Activated CD4-positive, alpha-beta memory T cell treated with anti-CD3 and anti-CD28 coated beads, Interleukin-2, amount 10 ng/mL, durations not matched to agents 7 days and 5 days (primary cell): ENCODE measurements around the gene TFR2. TPM values are rescaled to one million over a fixed set of nuclear protein-coding genes. Genes with fewer than 3 reads are reported as not detected.

Experiments used
- CTCF ChIA-PET: fragments of 350-600 bp; sonication (Branson Sonifier 250); formaldehyde crosslinking; loops from one replicate; lab custom pipeline; 2021; ENCODE audit warnings: antibody characterized with exemption, inconsistent platforms; lab: Charles Lee
- POLR2A ChIA-PET: fragments of 350-600 bp; sonication (Branson Sonifier 250); formaldehyde crosslinking; loops from one replicate; lab custom pipeline; 2021; ENCODE audit warnings: antibody characterized with exemption; lab: Charles Lee
- DNase-seq: peaks from one replicate; pipeline ENCODE4 v3.0.0-alpha.2; 2020
- H3K27ac Mint-ChIP-seq: one replicate; pipeline ENCODE4 v1.8.0; 2021; ENCODE audit warnings: mild to moderate bottlenecking, mixed read lengths
- H3K27me3 Mint-ChIP-seq: one replicate; pipeline ENCODE4 v1.8.0; 2021; ENCODE audit warnings: mixed read lengths
- H3K36me3 Mint-ChIP-seq: one replicate; pipeline ENCODE4 v1.8.0; 2021; ENCODE audit warnings: low read depth, mixed read lengths
- H3K4me1 Mint-ChIP-seq: one replicate; pipeline ENCODE4 v1.8.0; 2021; ENCODE audit warnings: mixed read lengths
- H3K4me3 Mint-ChIP-seq: one replicate; pipeline ENCODE4 v1.8.0; 2021; ENCODE audit warnings: mild to moderate bottlenecking, mixed read lengths
- H3K9me3 Mint-ChIP-seq: one replicate; pipeline ENCODE4 v1.8.0; 2021; ENCODE audit warnings: mixed read lengths
- total RNA-seq, 2 experiments: library from RNA; stranded (reverse); gene quantifications; one replicate each; pipeline ENCODE4 v1.2.3, GENCODE V29; 2021

Gene TFR2
- 1 to 10 TPM; 8.8 to 9.2 TPM for total RNA-seq

DNA sequence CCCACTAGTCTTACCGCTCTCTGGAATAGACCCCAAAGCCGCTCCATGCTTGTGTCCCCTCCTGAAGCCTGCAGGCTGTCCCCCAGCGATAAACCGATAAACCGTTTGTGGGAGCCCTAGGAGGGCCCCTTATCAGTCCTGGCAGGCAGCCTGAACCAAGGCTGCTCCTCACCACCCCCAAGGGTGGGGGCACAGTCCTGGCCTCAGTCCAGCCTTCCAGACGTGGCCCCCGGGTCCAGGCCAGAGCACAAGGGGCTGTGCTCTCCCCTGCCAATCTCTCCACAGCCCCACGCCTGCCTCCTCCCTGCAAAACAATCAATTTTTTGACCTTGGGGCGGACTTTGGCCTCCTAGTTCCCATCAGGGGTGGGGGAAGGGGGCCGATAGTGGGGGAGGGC lies at the start of gene TFR2:
Gene TFR2, minus strand, starts transcription at position 90 of the 397 bp plus-strand sequence. Its CDS starts 43 bp downstream, at position 47.
- peaks cover 3% of the 10 kb centered on the region for H3K36me3 Mint-ChIP-seq
- no peaks in the 10 kb centered on the region for H3K9me3 Mint-ChIP-seq
- no peak within 1 kb of the TSS for H3K4me3 Mint-ChIP-seq
- ChIA-PET POLR2A (no interaction called here), CTCF (no interaction called here)
- H3K27me3 Mint-ChIP-seq = peaks cover 9% of the 10 kb centered on the region
- DNase-seq = no peak
- H3K4me1 Mint-ChIP-seq = peaks cover 2% of the 10 kb centered on the region
- no peak within 1 kb of the TSS for H3K27ac Mint-ChIP-seq

DNA sequence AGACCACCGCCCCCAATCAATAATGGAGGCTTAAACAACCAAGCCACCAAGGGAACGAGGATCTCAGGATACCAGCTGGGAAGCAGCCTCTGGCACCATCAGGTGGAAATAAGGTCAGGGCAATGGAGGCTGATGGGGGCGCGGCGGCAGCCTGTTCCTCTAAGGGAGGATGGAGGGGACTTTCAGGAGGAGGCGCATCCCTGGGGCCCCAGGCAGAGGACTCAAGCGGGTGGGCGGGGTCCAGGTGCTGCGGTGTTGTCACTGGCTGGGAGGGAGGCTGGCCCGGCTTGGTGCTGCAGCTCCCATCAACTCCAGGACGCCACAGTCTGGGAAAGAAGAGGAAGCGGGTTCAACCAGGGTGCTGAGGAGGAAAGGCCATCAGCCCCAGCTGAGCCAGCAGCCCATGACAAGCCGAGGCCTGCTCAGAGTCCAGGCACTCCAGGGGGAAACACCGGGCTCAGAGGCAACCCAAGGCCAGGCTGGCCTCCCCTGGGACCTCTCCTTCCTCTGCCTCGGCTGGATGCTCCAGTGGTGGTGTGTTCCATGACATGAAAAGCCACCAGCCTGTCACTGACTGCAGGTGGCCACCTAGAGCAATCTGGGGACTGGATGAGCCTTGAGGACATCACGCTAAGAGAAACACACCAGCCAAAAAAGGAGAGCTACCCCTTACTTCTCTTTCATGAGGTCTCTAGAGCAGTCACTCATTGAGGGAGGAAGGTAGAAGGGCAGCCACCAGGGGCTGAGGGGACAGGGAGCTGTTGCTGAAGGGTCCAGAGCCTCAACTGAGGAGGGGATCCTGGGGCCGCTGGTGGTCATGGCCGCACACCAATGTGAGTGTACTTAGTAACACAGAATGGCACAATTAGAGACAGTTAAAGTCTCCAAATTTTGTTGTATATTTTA lies 48.1 kb upstream of the TFR2 start:
- Mint-ChIP-seq H3K4me1 (peaks cover 30% of the 10 kb centered on the region), H3K27me3 (no peaks in the 10 kb centered on the region), H3K9me3 (no peaks in the 10 kb centered on the region), H3K36me3 (peaks cover 35% of the 10 kb centered on the region), H3K4me3 (no peak overlapping the region), H3K27ac (no peak overlapping the region)
- ChIA-PET POLR2A (interaction anchor here (1.2 to 7.3 kb wide), 5 partner anchors 8 to 104 kb away, joined by 4 to 51 read pairs (median 6); partner anchors contain the start of genes FBXO24, LRCH4, MOSPD3 and POP7), CTCF (interaction anchor here (0.6 to 8.2 kb wide), 13 partner anchors 10 to 472 kb away, joined by 3 to 90 read pairs (median 6); partner anchors contain the start of genes EPO, FBXO24, LRCH4 and MOSPD3)
- DNase-seq = no peak

DNA sequence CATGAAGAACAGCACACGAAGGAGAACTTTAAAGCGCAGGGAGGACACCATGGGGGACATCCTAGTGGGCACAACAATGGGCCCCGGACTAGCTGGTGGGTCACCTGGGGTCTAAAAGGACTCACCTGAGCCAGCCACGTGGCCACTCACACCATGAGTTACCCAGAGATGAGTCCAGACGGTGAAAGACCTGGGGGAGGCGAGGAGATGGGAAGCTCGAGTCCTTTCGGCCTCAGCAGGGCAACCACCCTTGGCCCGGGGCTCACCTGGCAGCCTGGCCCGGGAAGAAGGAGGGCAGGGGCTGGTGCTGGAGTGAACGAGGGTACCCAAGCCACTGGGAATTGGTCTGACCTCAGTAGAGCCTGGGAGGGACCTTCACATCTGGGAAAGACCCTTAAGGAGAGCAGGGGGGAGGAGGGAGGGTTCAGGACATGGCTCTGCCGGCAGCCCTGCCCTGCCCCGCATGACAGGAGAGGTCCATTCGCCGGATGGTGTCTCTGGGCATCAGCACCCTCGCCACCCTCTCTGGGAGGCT lies 47.0 kb upstream of the TFR2 start:
- Mint-ChIP-seq H3K4me3 (no peak overlapping the region), H3K9me3 (no peaks in the 10 kb centered on the region), H3K36me3 (peaks cover 36% of the 10 kb centered on the region), H3K27ac (no peak overlapping the region), H3K27me3 (no peaks in the 10 kb centered on the region), H3K4me1 (peaks cover 30% of the 10 kb centered on the region)
- ChIA-PET CTCF (interaction anchor here (1.1 to 4.8 kb wide), 4 partner anchors 18 to 123 kb away, joined by 3 to 32 read pairs (median 6); partner anchors contain the start of genes MOSPD3 and POP7), POLR2A (interaction anchor here (1.2 to 7.3 kb wide), 2 partner anchors 7 to 17 kb away, joined by 4 to 51 read pairs; partner anchors contain the start of gene POP7)
- no peak for DNase-seq

DNA sequence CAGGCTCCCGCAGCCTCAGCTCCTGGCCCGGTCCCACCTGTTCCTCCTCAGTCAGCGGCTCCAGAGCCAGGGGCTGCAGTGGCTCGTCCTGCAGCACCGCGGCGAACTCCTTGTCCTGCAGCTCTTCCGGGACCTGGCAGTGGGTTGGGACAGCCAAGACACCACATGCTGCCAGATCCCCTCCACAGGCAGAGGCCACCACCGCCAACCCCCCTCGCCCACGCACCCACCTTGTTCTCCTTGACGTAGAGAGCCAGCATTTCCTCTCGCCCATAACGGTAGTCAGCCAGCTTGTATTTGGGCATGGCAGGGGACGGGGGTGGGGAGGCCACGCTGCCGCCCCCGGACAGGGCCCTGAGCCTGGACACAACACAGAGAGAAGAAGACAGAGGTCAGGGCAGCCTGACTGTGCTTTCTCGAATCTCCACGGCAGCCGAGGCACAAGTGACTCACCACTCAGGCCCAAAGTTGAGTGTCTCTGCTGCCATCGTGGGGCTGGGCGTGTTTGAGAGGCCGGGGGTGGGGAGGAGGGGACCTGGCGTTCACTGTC lies 46.5 kb upstream of the TFR2 start:
- POLR2A ChIA-PET = interaction anchor here (0.8 kb wide), 1 partner anchor 117 kb away, joined by 3 read pairs; no protein-coding TSS in a partner anchor

DNA sequence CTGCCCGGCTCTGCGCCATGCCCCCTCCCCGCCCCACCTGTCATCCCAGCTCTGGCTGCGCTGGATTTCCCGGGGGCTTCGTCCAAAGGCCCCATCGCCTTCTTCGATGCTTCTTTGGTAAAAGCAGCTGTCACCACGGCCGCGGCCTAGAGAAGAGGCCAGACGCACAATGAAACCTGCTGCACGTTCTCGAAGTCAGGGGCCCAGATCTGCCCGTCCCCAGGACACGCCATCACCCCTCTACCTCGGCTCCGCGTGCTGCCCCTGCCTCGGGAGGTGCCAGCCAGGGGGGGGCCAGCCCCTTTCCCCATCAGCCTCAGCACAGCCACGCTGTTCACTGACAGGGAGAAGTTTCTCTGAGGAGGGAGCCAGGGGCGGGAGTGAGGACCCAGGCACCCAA lies 45.9 kb upstream of the TFR2 start:
- peaks cover 19% of the 10 kb centered on the region for H3K4me1 Mint-ChIP-seq
- H3K27ac Mint-ChIP-seq = no peak overlapping the region
- no peaks in the 10 kb centered on the region for H3K27me3 Mint-ChIP-seq
- no peak overlapping the region for H3K4me3 Mint-ChIP-seq
- ChIA-PET CTCF (no interaction called here), POLR2A (interaction anchor here (0.8 kb wide), 1 partner anchor 116 kb away, joined by 3 read pairs; no protein-coding TSS in a partner anchor)
- peaks cover 33% of the 10 kb centered on the region for H3K36me3 Mint-ChIP-seq
- no peaks in the 10 kb centered on the region for H3K9me3 Mint-ChIP-seq
- no peak for DNase-seq

More for the DNA sequence above, 46.5 kb upstream of the TFR2 start:
- no peak overlapping the region for H3K4me3 Mint-ChIP-seq
- H3K9me3 Mint-ChIP-seq = no peaks in the 10 kb centered on the region
- peaks cover 25% of the 10 kb centered on the region for H3K4me1 Mint-ChIP-seq
- no peak for DNase-seq
- CTCF ChIA-PET = interaction anchor here (1.6 kb wide), 1 partner anchor 38 kb away, joined by 3 read pairs; no protein-coding TSS in a partner anchor
- no peak overlapping the region for H3K27ac Mint-ChIP-seq
- H3K36me3 Mint-ChIP-seq = peaks cover 33% of the 10 kb centered on the region
- no peaks in the 10 kb centered on the region for H3K27me3 Mint-ChIP-seq

DNA sequence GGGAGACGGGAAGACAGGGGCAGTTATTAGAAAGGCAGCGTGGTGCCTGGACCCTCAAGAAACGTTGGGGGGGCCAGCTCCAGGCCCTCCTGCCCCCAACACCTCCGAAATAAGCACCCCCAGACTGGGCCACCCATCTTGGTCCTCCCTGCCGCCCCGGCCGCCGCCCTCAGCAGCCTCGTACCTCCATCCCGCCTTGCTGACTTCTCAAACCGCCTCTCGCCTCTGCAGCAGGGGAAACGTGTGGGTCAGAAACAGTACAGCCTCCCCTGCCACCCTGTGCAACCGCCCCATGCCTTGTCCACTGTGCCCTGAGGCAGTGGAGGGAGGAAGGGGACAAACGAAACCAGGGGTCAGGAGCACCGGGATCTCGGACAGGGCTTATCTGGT lies 45.5 kb upstream of the TFR2 start:
- H3K27ac Mint-ChIP-seq = no peak overlapping the region
- DNase-seq = no peak
- POLR2A ChIA-PET = no interaction called here
- no peak overlapping the region for H3K4me3 Mint-ChIP-seq
- H3K9me3 Mint-ChIP-seq = no peaks in the 10 kb centered on the region
- CTCF ChIA-PET = no interaction called here
- no peaks in the 10 kb centered on the region for H3K27me3 Mint-ChIP-seq
- H3K4me1 Mint-ChIP-seq = peaks cover 16% of the 10 kb centered on the region
- peaks cover 34% of the 10 kb centered on the region for H3K36me3 Mint-ChIP-seq

DNA sequence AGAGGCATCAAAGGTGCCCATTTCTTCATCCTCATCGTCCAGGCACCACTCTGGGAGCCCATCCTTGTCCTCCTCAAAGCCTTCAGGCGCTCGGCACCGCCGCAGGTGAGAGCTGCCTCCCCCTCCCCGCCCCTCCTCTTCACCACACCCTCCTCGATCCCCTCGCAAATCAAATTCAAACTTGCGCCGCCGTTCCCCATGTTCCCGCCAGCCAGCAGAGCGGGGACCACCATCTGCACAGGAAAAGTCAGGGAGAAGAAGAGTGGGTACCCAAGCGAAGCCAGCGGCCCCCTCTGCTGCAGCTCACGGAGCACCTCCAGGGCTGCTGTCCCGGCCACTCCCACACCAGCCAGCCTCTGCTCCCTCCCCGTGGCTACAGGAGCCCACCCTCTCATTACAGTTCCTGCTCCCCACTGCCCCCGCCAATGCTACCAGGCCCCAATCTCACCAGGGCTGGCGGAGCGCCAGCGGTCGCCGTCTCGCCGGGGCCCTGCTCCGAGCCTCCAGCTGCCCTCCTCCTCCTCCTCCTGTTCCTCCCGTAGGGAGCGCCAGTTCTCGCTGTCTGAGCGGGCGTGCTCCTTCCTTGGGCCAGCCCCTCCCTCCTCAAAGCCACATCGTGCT lies 45.0 kb upstream of the TFR2 start:
- H3K36me3 Mint-ChIP-seq = peaks cover 34% of the 10 kb centered on the region
- CTCF ChIA-PET = no interaction called here
- POLR2A ChIA-PET = no interaction called here
- peaks cover 17% of the 10 kb centered on the region for H3K4me1 Mint-ChIP-seq
- no peak for DNase-seq
- no peak overlapping the region for H3K4me3 Mint-ChIP-seq
- H3K27me3 Mint-ChIP-seq = no peaks in the 10 kb centered on the region
- H3K9me3 Mint-ChIP-seq = no peaks in the 10 kb centered on the region
- H3K27ac Mint-ChIP-seq = no peak overlapping the region

DNA sequence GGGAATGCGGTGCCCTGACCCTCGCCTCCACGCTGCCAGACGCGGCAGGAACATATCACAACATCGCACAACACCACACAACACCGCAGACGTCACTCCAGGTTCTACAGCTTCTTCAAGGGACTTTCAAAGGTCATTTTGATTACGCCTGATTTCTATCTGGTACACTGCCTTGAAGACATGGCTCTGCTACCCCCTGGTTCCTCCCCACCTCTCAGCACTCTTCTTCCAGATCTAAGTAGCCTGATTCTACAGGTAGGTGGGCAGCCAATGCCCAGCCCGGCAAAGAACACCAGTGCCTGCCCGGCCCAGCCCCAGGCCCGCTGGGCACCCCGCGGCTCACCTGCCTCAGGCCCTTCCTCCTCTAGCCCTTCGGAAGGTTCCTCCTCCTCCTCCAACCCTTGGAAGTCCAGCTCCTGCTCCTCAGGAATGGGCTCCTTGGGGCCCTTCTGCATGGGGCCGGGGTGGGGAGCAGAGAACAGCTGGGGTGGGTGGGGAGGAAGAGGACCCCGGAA lies 44.3 kb upstream of the TFR2 start:
- Mint-ChIP-seq H3K36me3 (peaks cover 34% of the 10 kb centered on the region), H3K4me3 (no peak overlapping the region), H3K27ac (no peak overlapping the region), H3K9me3 (no peaks in the 10 kb centered on the region), H3K4me1 (peaks cover 16% of the 10 kb centered on the region), H3K27me3 (no peaks in the 10 kb centered on the region)
- no peak for DNase-seq
- ChIA-PET CTCF (no interaction called here), POLR2A (interaction anchor here (0.8 kb wide), 1 partner anchor 20 kb away, joined by 4 read pairs; the partner anchor contains the start of gene POP7)

DNA sequence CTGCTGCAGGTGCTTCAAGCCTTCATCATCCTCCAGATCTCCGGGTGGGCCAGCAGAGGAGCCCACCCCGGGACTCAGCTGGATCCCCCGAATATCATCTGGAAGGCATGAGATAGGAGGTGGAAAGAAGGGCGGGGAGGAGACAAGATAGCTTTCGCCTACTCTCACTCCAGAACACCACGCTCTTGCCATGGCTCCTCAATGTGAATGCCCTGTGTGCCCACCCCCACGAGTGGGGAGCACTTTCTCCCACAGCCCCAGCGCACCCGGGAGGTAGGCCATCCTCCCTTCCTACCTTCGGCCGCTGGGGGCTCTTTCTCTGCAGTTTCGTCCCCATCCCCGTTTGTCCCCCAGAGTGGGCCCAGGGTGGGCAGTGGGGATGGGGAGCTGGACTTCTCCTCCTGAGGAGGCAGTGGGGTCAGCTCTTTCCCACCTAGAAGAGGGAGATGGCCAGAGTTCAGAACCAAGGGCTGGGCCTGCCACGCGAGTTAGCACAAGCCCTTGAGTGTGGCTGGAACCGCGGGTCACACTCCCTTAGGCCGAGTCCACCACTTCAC lies 43.8 kb upstream of the TFR2 start:
- Mint-ChIP-seq H3K9me3 (no peaks in the 10 kb centered on the region), H3K27me3 (no peaks in the 10 kb centered on the region), H3K36me3 (peaks cover 36% of the 10 kb centered on the region), H3K4me3 (no peak overlapping the region), H3K27ac (no peak overlapping the region), H3K4me1 (peaks cover 20% of the 10 kb centered on the region)
- ChIA-PET CTCF (no interaction called here), POLR2A (interaction anchor here (0.8 kb wide), 1 partner anchor 21 kb away, joined by 4 read pairs; the partner anchor contains the start of gene POP7)
- DNase-seq = no peak

DNA sequence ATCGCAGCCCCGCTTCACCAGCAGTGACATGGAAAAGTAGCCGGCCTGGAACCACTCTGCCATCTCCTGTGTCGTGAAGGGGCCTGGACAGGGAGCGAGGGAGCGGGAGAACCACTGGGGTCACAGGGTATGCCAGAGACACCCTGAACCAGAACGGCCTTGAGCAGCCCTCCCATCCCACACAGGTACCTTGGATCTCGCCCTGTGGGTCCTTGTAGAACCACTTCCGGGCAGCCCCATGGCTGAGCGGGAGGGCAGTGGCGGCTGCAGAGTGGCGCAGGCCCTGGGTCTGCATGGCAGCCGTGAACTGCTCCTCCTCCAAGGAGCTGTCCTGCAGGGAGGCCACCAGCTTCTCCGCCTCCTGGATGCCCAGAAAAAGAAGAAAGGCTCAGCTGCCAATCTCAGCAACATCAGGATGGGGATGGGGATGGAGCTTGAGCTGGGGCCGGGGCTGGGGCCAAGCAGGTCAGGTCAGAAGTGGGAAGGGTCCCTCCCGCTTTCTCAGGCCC lies 43.2 kb upstream of the TFR2 start:
- H3K4me3 Mint-ChIP-seq = no peak overlapping the region
- H3K27me3 Mint-ChIP-seq = no peaks in the 10 kb centered on the region
- ChIA-PET POLR2A (interaction anchor here (0.8 to 0.9 kb wide), 2 partner anchors 12 to 21 kb away, joined by 3 to 4 read pairs; partner anchors contain the start of gene POP7), CTCF (no interaction called here)
- no peaks in the 10 kb centered on the region for H3K9me3 Mint-ChIP-seq
- H3K27ac Mint-ChIP-seq = no peak overlapping the region
- peaks cover 23% of the 10 kb centered on the region for H3K4me1 Mint-ChIP-seq
- DNase-seq = no peak
- peaks cover 41% of the 10 kb centered on the region for H3K36me3 Mint-ChIP-seq

DNA sequence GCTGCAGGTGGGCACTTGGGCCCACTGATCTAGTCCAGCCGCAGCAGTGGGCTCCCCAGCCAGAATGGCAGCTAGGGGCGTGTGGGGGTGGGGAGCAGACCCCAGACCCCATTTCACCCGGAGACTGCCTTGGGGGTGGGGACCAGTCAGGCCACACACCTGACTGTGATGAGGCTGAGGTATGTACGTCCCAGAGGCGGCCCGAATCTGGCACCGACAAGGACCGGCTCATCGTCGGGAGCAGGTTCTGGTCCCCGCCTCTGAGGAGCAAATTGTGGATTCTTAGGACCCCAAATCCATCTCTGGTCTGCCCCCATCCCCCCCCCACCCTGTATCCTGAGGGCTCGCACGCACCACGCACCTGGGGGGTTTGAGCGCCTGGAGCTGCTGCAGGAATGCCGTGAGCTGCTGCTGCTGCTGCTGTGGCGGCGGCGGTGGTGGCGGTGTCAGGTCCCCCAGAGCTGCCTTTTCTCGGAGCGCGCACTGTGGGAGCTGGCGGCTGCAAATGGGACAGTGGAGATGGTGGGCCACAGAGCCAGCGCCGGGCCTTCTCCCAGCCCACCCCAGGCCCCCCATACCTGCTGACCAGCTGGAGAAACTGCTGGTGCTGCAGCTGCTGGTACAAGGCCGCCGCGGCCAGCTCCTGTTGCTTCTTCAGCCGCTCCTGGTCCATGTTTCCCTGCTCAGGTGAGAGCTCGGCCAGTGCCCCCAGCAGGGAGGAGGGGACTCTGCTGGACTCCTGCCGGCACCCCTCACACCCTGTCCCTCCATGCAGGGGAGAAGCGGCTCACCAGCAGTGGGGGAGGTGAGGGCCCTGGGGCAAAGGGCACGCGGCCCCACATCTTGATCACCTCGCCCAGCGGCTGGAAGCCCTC lies 42.5 kb upstream of the TFR2 start:
- POLR2A ChIA-PET = interaction anchor here (0.7 to 5.4 kb wide), 6 partner anchors 8 to 111 kb away, joined by 3 to 51 read pairs (median 3); partner anchors contain the start of gene GIGYF1
- Mint-ChIP-seq H3K27ac (no peak overlapping the region), H3K4me1 (peaks cover 24% of the 10 kb centered on the region)

More for the DNA sequence above, 42.5 kb upstream of the TFR2 start:
- H3K4me3 Mint-ChIP-seq = no peak overlapping the region
- no peak for DNase-seq
- CTCF ChIA-PET = interaction anchor here (1.1 to 1.7 kb wide), 3 partner anchors 8 to 22 kb away, joined by 3 to 7 read pairs (median 4); partner anchors contain the start of genes GIGYF1 and POP7
- H3K9me3 Mint-ChIP-seq = no peaks in the 10 kb centered on the region
- H3K36me3 Mint-ChIP-seq = peaks cover 43% of the 10 kb centered on the region
- no peaks in the 10 kb centered on the region for H3K27me3 Mint-ChIP-seq
